Measurements from ENCODE around the gene GLP1R. TPM values are rescaled to one million over a fixed set of nuclear protein-coding genes. Genes with fewer than 3 reads are reported as not detected.

GLP1R gene
- total RNA-seq, 1 experiment from 2014 or later, result not detected

DNA sequence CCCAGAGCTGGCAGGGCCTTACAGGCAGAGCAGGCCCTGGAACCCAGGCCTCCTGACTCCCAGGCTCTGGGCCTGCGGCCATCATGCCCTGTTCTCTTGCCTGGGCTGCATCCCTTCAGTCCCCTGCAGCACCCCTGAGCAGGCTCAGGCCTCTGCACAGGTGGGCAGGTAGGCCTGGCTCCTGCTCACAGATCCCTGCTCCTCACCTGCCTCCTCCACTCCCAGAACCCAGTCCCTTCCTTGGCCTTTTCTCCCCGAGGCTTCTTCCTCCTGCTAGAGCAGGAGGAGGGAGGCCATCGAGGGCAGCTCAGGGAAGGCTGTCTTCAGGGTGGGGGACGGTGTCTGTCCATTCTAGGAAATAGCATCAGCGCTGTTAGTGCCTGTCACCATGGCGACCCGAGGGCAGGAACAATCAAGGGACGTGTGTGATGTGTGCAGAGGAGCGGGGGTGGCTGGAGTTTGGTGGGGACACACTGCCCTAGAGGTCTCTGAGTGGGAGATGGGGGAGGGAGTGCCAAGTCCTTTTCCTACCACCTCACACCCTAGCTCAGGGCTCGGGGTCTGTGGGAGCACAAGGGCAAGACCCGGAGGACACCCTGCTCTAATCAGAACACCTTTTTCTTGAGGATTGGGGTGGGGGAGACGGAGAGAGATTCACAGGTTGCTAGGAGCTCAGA is 26.6 kb downstream of the GLP1R start:
- no TSS peak for BruUV-seq (replicated peaks)
- intact Hi-C loops (cut with micrococcal nuclease), result no loop called here
- no peak overlapping the region for H3K27ac Mint-ChIP-seq (ENCODE audit: low read depth, unreplicated experiment)
- TF ChIP-seq, protein P1, sequence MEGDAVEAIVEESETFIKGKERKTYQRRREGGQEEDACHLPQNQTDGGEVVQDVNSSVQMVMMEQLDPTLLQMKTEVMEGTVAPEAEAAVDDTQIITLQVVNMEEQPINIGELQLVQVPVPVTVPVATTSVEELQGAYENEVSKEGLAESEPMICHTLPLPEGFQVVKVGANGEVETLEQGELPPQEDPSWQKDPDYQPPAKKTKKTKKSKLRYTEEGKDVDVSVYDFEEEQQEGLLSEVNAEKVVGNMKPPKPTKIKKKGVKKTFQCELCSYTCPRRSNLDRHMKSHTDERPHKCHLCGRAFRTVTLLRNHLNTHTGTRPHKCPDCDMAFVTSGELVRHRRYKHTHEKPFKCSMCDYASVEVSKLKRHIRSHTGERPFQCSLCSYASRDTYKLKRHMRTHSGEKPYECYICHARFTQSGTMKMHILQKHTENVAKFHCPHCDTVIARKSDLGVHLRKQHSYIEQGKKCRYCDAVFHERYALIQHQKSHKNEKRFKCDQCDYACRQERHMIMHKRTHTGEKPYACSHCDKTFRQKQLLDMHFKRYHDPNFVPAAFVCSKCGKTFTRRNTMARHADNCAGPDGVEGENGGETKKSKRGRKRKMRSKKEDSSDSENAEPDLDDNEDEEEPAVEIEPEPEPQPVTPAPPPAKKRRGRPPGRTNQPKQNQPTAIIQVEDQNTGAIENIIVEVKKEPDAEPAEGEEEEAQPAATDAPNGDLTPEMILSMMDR (IDR thresholded peaks at IDR 0.05; ENCODE audit: unreplicated experiment), result no peak
- H3K9me3 Mint-ChIP-seq (ENCODE audit: unreplicated experiment), result no peaks in the 10 kb centered on the region
- H3K4me1 Mint-ChIP-seq (ENCODE audit: insufficient read depth, unreplicated experiment), result no peaks in the 10 kb centered on the region
- H3K4me3 Mint-ChIP-seq (ENCODE audit: unreplicated experiment), result no peak overlapping the region
- DNase-seq (ENCODE audit: unreplicated experiment), result no peak
- H3K36me3 Mint-ChIP-seq (ENCODE audit: insufficient read depth, unreplicated experiment), result no peaks in the 10 kb centered on the region
- ChIA-PET CTCF (interaction anchor here (1.0 to 1.7 kb wide), 2 partner anchors 9 to 102 kb away, joined by 3 to 4 read pairs; no protein-coding TSS in a partner anchor), POLR2A (interaction anchor here (0.7 kb wide), 1 partner anchor 109 kb away, joined by 3 read pairs; no protein-coding TSS in a partner anchor)
- H3K27me3 Mint-ChIP-seq (ENCODE audit: insufficient read depth, unreplicated experiment), result no peaks in the 10 kb centered on the region

DNA sequence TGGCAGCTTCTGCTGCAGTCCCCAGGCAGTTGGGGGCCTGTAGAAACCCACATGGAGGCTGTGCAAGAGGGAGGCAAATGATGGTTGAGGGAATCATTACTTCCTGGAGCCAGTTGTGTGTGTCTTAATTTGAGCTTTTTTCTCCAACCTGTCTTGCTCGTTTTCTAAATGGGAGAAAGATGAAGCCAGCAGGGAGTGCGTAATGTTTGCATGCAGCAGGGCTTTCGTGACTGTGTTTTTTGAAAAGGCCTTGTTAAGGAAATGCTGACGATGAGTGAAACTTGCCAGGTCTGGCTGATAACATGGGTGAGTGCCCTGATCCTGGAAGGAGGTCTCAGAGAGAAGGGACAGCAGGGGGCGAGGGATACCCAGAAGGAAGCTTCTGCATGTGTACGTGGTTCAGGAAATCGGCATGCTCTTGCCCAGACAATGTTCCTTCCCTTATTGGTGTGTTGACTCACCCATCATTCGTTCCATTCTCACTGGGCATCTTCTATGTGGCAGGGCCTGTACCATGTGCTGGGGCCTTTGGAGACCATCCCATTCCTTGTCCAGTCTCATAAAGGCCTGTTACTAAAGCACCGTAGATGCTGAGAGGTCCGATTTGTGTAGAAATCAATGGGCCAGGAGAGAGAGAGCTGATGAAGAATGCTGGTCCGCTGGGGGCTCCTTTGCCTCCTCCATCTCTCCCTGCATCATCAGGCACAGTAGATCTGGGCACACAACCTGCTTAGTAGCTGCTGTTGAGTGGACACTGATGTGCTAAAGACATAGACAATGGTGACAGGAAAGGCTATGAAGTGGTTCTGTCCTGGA is 27.4 kb downstream of the GLP1R start:
- no peak overlapping the region for H3K4me3 Mint-ChIP-seq (ENCODE audit: unreplicated experiment)
- TF ChIP-seq, protein P1 (IDR thresholded peaks at IDR 0.05; ENCODE audit: unreplicated experiment), result no peak
- no peak for DNase-seq (ENCODE audit: unreplicated experiment)
- no peaks in the 10 kb centered on the region for H3K36me3 Mint-ChIP-seq (ENCODE audit: insufficient read depth, unreplicated experiment)
- BruUV-seq (replicated peaks), result no TSS peak
- intact Hi-C loops (cut with micrococcal nuclease), result no loop called here
- H3K27ac Mint-ChIP-seq (ENCODE audit: low read depth, unreplicated experiment), result no peak overlapping the region
- POLR2A ChIA-PET, result no interaction called here
- H3K4me1 Mint-ChIP-seq (ENCODE audit: insufficient read depth, unreplicated experiment), result no peaks in the 10 kb centered on the region
- no peaks in the 10 kb centered on the region for H3K9me3 Mint-ChIP-seq (ENCODE audit: unreplicated experiment)
- H3K27me3 Mint-ChIP-seq (ENCODE audit: insufficient read depth, unreplicated experiment), result no peaks in the 10 kb centered on the region
- CTCF ChIA-PET, result interaction anchor here (0.6 to 1.7 kb wide), 3 partner anchors 9 to 103 kb away, joined by 3 to 4 read pairs (median 4); no protein-coding TSS in a partner anchor

DNA sequence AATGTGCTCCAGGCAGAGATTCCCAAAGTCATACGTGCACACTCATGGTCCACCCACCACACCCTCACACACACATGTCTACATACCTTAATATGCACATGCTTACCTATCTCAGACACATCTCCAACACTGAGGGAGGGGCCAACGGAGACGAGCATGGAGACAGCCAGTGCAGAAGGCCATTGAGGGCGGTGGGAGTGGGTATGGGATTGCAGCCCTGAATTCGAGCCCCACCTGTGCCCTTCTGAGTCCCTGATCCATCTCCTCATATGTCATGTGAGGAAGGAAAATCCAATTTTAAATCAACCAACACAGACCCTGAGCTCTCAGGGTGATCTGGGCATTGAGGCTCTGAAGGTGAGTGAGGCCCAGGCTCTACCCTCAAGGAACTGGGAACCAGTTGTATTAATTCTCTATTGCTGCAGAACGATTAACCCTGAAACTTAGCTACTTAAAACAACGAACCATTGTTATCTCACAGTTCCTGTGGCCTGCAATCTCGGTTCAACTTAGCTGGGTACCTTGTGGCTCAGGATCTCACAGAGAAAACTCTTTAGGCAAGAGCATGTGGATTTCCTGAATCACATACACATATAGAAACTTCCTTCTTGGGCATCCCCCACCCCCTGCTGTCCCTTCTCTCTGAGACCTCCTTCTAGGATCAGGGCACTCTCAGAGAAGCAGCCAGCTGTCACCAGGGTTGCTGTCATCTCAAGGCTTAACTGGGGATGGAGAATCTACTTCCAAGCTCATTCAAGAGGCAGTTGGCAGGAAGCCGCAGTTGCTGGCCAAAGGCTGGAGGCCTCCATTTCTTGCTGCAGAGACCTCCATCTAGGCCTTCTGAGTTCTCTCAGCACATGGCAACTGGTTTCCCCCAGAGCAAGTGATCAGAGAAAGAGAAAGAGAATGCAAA is 28.3 kb downstream of the GLP1R start:
- Mint-ChIP-seq H3K36me3 (ENCODE audit: insufficient read depth, unreplicated experiment) (no peaks in the 10 kb centered on the region), H3K4me3 (ENCODE audit: unreplicated experiment) (no peak overlapping the region), H3K27ac (ENCODE audit: low read depth, unreplicated experiment) (no peak overlapping the region), H3K4me1 (ENCODE audit: insufficient read depth, unreplicated experiment) (no peaks in the 10 kb centered on the region), H3K27me3 (ENCODE audit: insufficient read depth, unreplicated experiment) (no peaks in the 10 kb centered on the region), H3K9me3 (ENCODE audit: unreplicated experiment) (no peaks in the 10 kb centered on the region)
- no peak for DNase-seq (ENCODE audit: unreplicated experiment)
- no TSS peak for BruUV-seq (replicated peaks)
- intact Hi-C loops (cut with micrococcal nuclease), result no loop called here
- TF ChIP-seq, protein P1 (IDR thresholded peaks at IDR 0.05; ENCODE audit: unreplicated experiment), result no peak
- ChIA-PET POLR2A (no interaction called here), CTCF (interaction anchor here (1.7 kb wide), 1 partner anchor 104 kb away, joined by 4 read pairs; no protein-coding TSS in a partner anchor)
